NB4 (cell line): Measurements from ENCODE around the gene ADAM17.

Source experiments
- POLR2A ChIP-seq: IDR thresholded peaks from 2 replicates; pipeline ENCODE4 v1.6.1; 2011; ENCODE audit warnings: mild to moderate bottlenecking; ENCODE audit not compliant: insufficient read length; ENCODE audit errors: extremely low read depth
- TF ChIP-seq, protein P1 (sequence below): IDR thresholded peaks from one replicate; pipeline ENCODE4 v1.5.1; 2012; ENCODE audit warnings: low read depth, low read length

DNA sequence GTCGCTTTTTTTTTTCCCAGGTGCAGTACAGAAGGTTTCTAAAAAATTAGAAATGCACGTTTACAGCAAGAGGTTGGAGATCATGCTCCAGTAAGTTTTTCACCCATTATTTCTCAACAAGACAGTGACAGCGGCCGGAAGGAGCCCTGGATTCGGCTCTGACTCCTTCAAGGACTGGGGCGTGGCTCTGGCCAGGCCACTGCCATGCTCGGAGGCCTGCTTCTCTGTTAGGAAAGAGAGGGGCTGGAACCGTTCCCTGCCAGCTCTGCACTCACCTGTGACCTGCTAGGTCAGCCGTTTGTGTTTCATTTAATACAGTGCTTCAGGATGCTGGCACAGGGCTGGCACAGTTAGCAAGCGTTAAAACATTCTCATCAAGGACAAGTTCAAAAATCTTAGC is 87.9 kb downstream of the ADAM17 start:
- TF ChIP-seq, protein P1, sequence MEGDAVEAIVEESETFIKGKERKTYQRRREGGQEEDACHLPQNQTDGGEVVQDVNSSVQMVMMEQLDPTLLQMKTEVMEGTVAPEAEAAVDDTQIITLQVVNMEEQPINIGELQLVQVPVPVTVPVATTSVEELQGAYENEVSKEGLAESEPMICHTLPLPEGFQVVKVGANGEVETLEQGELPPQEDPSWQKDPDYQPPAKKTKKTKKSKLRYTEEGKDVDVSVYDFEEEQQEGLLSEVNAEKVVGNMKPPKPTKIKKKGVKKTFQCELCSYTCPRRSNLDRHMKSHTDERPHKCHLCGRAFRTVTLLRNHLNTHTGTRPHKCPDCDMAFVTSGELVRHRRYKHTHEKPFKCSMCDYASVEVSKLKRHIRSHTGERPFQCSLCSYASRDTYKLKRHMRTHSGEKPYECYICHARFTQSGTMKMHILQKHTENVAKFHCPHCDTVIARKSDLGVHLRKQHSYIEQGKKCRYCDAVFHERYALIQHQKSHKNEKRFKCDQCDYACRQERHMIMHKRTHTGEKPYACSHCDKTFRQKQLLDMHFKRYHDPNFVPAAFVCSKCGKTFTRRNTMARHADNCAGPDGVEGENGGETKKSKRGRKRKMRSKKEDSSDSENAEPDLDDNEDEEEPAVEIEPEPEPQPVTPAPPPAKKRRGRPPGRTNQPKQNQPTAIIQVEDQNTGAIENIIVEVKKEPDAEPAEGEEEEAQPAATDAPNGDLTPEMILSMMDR, result no peak
- TF ChIP-seq POLR2A, result no peak
